Activated naive CD4-positive, alpha-beta T cell (primary cell): ENCODE results near the gene GPRIN2.
"Not testable (repeated sequence)": the region's sequence is repeated elsewhere in the genome, so short reads cannot be mapped to it uniquely, and the experiment has no call there.

ENCODE experiments used
- DNase-seq, 4 experiments: peaks; one replicate each; lab custom pipeline; 2025; lab: John Stamatoyannopoulos, UW

Gene GPRIN2

DNA sequence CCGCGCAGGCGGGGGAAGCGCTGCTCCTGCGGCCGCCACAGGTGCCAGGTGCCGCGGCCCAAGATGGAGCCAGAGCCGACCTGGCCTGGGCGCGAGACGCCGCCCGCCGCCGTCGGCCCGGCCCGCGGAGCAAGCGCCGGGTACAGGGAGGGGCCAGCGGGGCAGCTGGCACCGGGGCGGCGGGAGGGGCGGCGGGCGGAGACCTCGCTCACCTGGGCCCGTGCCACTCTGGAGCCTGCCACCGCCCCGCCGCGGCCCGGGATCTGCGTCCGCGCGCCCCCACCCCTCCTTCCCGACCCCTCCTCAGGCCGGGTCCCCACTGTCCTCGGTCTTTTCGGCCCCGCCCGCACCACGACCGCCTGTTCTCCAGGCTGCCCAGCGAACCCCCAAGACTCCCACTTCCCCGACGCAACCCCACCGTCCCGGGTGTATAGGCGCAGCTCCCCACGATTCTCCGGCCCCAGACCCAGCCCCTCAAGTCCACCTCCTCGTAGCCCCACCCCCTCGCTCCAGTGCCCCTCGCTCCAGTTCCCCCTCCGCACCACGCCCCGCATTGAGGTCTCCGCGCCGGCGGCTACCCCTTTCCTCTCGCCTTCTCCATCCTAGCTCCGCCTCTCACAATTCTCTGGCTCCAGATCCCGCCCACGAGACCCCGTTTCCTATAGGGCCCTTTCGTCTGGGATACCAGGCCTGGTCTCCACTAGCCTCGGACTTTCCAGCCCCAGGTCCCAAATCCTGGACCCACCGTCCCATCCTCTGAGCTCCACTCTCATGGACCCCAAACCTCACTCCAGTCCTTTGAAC, at the start of gene GPRIN2:
GPRIN2 (minus strand) TSS at position 144 of the 804 bp plus-strand sequence. CDS start 5,922 bp downstream, outside the sequence.
- DNase-seq = no peak

GRCh38 chr10:46600516-46600915, 44.1 kb upstream of the GPRIN2 start:
- not testable (repeated sequence) for DNase-seq

GRCh38 chr10:46597616-46598246, 41.3 kb upstream of the GPRIN2 start:
- not testable (repeated sequence) for DNase-seq

- DNase-seq = not testable (repeated sequence)
Measured at GRCh38 chr10:46596570-46596969, 40.1 kb upstream of the GPRIN2 start.

- DNase-seq = not testable (repeated sequence)
Measured at GRCh38 chr10:46594453-46595063, 38.1 kb upstream of the GPRIN2 start.

DNA sequence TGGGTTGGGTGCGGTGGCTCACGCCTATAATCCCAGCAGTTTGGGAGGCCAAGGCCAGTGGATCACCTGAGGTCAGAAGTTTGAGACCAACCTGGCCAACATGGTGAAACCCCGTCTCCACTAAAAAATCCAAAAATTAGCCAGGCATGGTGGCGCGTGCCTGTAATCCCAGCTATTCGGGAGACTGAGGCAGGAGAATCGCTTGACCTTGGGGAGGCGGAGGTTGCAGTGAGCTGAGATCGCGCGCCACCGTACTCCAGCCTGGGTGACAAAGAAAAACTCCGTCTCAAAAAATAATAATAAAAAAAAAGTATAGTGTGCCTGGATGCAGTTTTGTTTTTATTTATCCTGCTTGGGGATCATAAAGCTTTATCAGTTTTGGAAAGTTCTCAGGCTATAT, 36.8 kb upstream of the GPRIN2 start:
- DNase-seq = not testable (repeated sequence)

- not testable (repeated sequence) for DNase-seq
Measured at GRCh38 chr10:46591053-46591452, 34.6 kb upstream of the GPRIN2 start.

- not testable (repeated sequence) for DNase-seq
Measured at GRCh38 chr10:46589589-46589988, 33.1 kb upstream of the GPRIN2 start.

- DNase-seq = not testable (repeated sequence)
Measured at GRCh38 chr10:46588221-46588620, 31.8 kb upstream of the GPRIN2 start.

- not testable (repeated sequence) for DNase-seq
Measured at GRCh38 chr10:46587546-46587945, 31.1 kb upstream of the GPRIN2 start.

- DNase-seq = not testable (repeated sequence)
Measured at GRCh38 chr10:46585246-46585645, 28.8 kb upstream of the GPRIN2 start.

DNA sequence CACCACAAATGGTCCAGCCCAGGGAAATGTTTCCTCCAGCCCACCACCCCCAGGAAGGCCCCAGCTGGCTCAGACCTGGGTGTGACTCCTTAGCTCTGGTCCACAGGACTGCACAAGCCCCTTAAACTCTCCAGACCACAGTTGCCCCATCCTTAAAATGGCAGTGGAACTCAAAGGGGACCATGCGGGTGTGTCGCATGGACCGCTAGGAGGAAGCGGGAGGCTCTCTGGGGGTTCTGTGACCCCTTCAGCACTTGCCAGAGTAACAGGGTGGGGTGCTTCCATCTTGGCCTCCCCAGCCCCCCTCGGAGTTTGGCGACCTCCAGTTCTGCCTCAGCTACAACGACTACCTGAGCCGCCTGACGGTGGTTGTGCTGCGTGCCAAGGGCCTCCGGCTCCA, 27.7 kb upstream of the GPRIN2 start:
- not testable (repeated sequence) for DNase-seq

- not testable (repeated sequence) for DNase-seq
Measured at GRCh38 chr10:46582568-46582967, 26.1 kb upstream of the GPRIN2 start.

DNA sequence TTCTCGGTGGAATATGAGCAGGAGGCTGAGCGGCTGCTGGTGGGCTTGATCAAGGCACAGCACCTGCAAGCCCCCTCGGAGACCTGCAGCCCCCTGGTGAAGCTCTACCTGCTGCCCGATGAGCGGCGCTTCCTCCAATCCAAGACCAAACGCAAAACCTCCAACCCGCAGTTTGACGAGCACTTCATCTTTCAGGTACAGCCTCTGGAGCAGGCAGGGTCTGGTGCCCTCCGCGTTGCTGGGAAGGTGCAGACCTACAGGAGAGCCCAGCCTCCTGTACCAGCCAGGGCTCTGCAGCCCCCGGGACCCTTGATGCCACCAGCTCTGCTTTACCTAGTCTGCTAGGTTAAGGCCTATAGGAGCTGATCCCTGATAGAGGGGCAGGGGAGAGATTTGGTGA, 25.5 kb upstream of the GPRIN2 start:
- DNase-seq = not testable (repeated sequence)

DNA sequence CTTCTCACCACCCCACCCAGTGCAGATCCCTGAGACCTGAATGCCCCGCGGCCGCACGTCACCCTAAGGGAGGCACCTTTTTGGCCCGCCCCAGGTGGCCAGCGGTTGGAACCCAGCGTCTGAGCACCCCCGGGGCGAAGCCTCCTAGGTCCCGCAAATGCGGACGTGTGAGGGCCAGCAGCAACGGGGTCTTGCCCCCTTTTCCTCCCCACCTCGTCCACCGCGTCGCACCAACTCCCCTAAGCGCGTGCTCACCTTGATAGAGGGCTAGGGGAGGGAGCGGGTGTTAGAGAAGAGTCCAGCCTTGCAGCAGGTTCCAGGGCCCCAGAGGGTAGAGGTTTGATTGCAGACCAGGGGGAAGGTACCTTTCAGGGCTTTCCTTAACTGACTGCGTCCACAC, 22.9 kb upstream of the GPRIN2 start:
- DNase-seq = not testable (repeated sequence)

- not testable (repeated sequence) for DNase-seq
Measured at GRCh38 chr10:46578474-46579178, 22.2 kb upstream of the GPRIN2 start, which contains the start of gene SYT15. Gene SYT15, plus strand, starts transcription at chr10:46579128. Its CDS starts 41 bp downstream, at chr10:46579169.

DNA sequence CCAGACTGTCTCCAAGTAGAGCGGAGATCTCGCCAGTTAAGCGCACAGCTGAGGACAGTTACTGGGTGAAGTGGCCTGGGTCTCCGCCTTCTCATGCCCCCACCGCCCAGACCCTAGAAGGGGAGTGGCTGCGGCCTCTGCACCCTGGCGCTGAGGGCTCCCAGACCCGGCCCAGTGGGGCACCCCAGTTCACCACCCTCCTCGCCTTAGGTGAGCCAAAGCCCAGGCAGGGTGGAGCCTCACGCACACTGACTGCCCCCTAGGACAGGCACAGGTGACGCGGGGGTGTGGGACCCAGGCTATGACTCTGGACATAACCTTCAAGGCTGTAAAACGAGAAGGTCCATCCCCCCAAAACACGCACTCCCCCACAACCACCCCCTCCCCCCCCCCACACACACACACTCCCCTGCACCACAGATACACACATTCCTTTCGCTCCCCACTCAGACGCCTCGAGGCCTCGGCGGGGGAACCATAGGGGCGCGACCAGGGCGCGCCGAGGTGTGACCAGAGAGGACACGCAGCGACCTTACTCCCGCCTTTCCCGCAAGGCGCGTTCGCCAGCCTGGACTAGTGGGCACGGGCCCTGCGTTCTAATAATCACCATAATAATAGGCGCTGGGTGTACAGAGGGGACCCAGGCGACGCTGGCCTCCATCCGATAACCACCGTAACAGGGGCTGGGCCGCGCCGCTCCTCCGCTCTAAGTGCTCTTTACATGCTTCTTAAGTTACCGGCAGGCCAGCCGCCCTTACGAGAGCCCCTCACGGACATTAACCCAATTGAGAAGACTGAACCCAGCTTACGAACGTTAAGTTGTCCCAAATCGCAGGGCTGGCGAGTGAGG, 21.4 kb upstream of the GPRIN2 start:
- DNase-seq = not testable (repeated sequence)

DNA sequence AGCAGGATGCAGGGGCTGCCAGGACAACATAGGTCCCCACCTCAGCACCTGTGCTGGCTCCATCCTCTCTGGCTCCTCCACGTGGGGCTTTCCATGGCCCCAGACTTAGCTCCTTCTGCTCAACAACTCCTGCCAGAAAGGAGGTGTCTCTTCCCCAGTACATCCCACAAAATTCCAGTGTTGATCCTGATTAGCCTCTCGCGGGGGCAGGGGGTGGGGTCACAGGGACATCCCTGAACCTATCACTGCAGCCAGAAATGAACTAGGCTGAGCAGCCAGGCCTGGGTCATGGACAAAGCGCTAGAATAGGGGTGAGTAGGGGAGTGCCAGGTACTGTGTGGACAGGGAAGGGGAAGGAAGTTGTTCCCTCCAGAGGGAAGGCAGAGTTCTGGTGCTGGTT, 17.4 kb upstream of the GPRIN2 start:
- not testable (repeated sequence) for DNase-seq

DNA sequence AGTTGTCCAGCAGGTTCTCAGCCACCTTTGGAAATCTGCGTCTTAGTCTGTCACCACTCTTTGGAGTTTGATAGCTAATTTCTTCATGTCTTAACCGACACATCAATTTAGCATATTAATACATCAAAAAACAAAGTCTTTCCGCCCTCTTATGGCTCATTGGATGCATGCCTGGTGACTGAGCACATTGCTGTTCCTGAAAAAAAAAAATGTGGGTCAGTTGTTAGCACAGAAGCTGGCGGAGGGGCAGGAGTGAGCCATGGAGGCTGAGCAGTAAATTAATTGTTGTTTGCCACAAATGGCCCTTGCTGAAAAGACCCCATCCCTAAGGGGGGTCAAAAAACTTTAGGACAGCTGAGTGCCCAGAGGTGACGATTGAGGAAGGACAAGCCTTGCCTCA, 16.9 kb upstream of the GPRIN2 start:
- DNase-seq = not testable (repeated sequence)

- DNase-seq = not testable (repeated sequence)
Measured at GRCh38 chr10:46572765-46573164, 16.3 kb upstream of the GPRIN2 start.

DNA sequence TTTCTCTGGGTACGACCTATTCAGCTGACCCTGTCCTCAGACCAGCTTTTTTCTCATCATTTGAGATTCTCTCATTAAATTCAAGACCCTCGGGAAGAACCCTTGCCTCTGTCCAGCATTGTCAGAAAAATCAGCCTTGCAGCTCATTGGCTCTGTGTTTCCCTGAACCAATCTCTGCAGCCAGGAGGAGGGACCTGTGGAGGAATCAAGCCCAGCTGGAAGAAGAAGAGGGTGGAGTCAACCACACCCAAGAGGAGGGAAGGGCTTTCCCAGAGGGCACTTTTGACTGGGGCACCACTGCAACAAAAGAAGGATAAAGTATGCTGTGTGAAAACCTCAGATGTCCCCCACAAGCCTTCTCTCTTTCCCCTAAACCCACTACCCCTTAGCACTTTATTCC, 14.2 kb upstream of the GPRIN2 start:
- not testable (repeated sequence) for DNase-seq
